HepG2 (cell line): ENCODE results near the gene EMILIN3. TPM values are rescaled to one million over a fixed set of nuclear protein-coding genes. Genes with fewer than 3 reads are reported as not detected.

ENCODE experiments used
- ARID2 ChIP-seq: sonication (generic); formaldehyde crosslinking; IDR thresholded peaks from 2 replicates; pipeline ENCODE4 v1.8.1; 2022; ENCODE audit warnings: mild to moderate bottlenecking, missing genetic modification reagents, borderline replicate concordance
- ASH2L ChIP-seq: fragments of 300-600, 200-600 bp; sonication (generic); IDR thresholded peaks from 2 replicates; pipeline ENCODE4 v1.7.0; 2017; ENCODE audit warnings: low read depth, mild to moderate bottlenecking, moderate library complexity, mixed read lengths, low read length; ENCODE audit not compliant: insufficient read length
- BCL6 ChIP-seq: IDR thresholded peaks from 2 replicates; pipeline ENCODE4 v1.6.1; 2016; ENCODE audit warnings: missing genetic modification reagents, missing compliant biosample characterization
- CEBPB ChIP-seq: IDR thresholded peaks from 2 replicates; pipeline ENCODE4 v1.6.1; 2011; ENCODE audit warnings: low read depth, low read length, improper control_type of control experiment, borderline replicate concordance
- CREB1 ChIP-seq, 2 experiments: fragments of 450-650 bp in 1 of 2; IDR thresholded peaks; 2 replicates each; pipeline ENCODE4 v1.6.1; 2016 to 2017; ENCODE audit warnings: control low read depth in 1 of 2, mild to moderate bottlenecking in 1 of 2, missing compliant biosample characterization in 1 of 2, missing genetic modification characterization in 1 of 2
- GLI4 ChIP-seq: sonication (generic); formaldehyde crosslinking; IDR thresholded peaks from 2 replicates; pipeline ENCODE4 v1.5.1; 2020; ENCODE audit warnings: missing genetic modification reagents, mild to moderate bottlenecking, moderate library complexity, borderline replicate concordance
- KDM2A ChIP-seq: sonication (generic); formaldehyde crosslinking; IDR thresholded peaks from 2 replicates; pipeline ENCODE4 v1.4.0; 2020; ENCODE audit warnings: low read depth, missing genetic modification reagents, borderline replicate concordance
- NONO ChIP-seq, 2 experiments: fragments of 450-650 bp in 1 of 2; sonication (generic) in 1 of 2; formaldehyde crosslinking in 1 of 2; IDR thresholded peaks in 1 of 2; conservative IDR thresholded peaks in 1 of 2; 2 replicates each; pipeline versions ENCODE4 v1.6.1 to v1.8.0; 2017 to 2022; ENCODE audit warnings: mild to moderate bottlenecking in 1 of 2, missing genetic modification reagents in 1 of 2, moderate library complexity in 1 of 2
- PLRG1 ChIP-seq: fragments of 450-650 bp; conservative IDR thresholded peaks from 2 replicates; pipeline ENCODE4 v1.6.1; 2016
- RFXANK ChIP-seq: IDR thresholded peaks from 2 replicates; pipeline ENCODE4 v1.6.1; 2016
- SNAPC2 ChIP-seq: sonication (generic); formaldehyde crosslinking; IDR thresholded peaks from 2 replicates; pipeline ENCODE4 v1.8.1; 2022; ENCODE audit warnings: mild to moderate bottlenecking, missing genetic modification reagents
- SPEN ChIP-seq: sonication (generic); formaldehyde crosslinking; IDR thresholded peaks from 2 replicates; pipeline ENCODE4 v1.5.1; 2020; ENCODE audit warnings: low read depth, mild to moderate bottlenecking, missing genetic modification reagents
- USF2 ChIP-seq, 2 experiments: sonication (generic) in 1 of 2; formaldehyde crosslinking in 1 of 2; IDR thresholded peaks; 2 replicates each; pipeline versions ENCODE4 v1.5.1 to v1.6.1; 2011 to 2020; ENCODE audit warnings: borderline replicate concordance in 1 of 2, low read depth in 1 of 2, low read length in 1 of 2, mild to moderate bottlenecking in 1 of 2, missing genetic modification reagents in 1 of 2, moderate library complexity in 1 of 2
- ZBTB42 ChIP-seq: sonication (generic); formaldehyde crosslinking; IDR thresholded peaks from 2 replicates; pipeline ENCODE4 v1.5.0; 2020; ENCODE audit warnings: mild to moderate bottlenecking, missing genetic modification reagents
- ZC3H4 ChIP-seq: sonication (generic); formaldehyde crosslinking; IDR thresholded peaks from 2 replicates; pipeline ENCODE4 v1.4.0; 2020; ENCODE audit warnings: missing genetic modification reagents, borderline replicate concordance
- ZFP91 ChIP-seq: sonication (generic); formaldehyde crosslinking; IDR thresholded peaks from 2 replicates; pipeline ENCODE4 v1.9.0; 2022; ENCODE audit warnings: missing genetic modification reagents, mild to moderate bottlenecking, borderline replicate concordance
- ZNF124 ChIP-seq: sonication (generic); formaldehyde crosslinking; IDR thresholded peaks from 2 replicates; pipeline ENCODE4 v1.4.0; 2020; ENCODE audit warnings: missing genetic modification reagents
- ZNF234 ChIP-seq: sonication (generic); formaldehyde crosslinking; conservative IDR thresholded peaks from 2 replicates; pipeline ENCODE4 v1.5.1; 2020; ENCODE audit warnings: mild to moderate bottlenecking, missing genetic modification reagents
- ZNF296 ChIP-seq: sonication (generic); formaldehyde crosslinking; conservative IDR thresholded peaks from 2 replicates; pipeline ENCODE4 v1.5.0; 2020; ENCODE audit warnings: mild to moderate bottlenecking, missing genetic modification reagents
- ZNF83 ChIP-seq: sonication (generic); formaldehyde crosslinking; IDR thresholded peaks from 2 replicates; pipeline ENCODE4 v1.4.0; 2020; ENCODE audit warnings: missing genetic modification reagents, mild to moderate bottlenecking, borderline replicate concordance
- ZSCAN30 ChIP-seq: sonication (generic); formaldehyde crosslinking; IDR thresholded peaks from 2 replicates; pipeline ENCODE4 v1.5.0; 2020; ENCODE audit warnings: mild to moderate bottlenecking, missing genetic modification reagents
- ZSCAN9 ChIP-seq: IDR thresholded peaks from 2 replicates; pipeline ENCODE4 v1.6.1; 2016; ENCODE audit warnings: borderline replicate concordance
- polyA plus RNA-seq, 8 experiments: library from polyadenylated mRNA; depleted of rRNA in 3 of 8; stranded (reverse) in 7 of 8; unstranded in 1 of 8; fragments of >200 nt; fragmentation: Illumina TruSeq in 4 of 8; extraction: Trizol in 4 of 8; gene quantifications; 2 replicates each; pipeline versions ENCODE4 v1.2.1 to v1.2.3, GENCODE V29; 2011 to 2016; ENCODE audit warnings: low read depth in 4 of 8, missing spikeins in 1 of 8, mixed read lengths in 1 of 8; ENCODE audit not compliant: insufficient read depth in 1 of 8
- total RNA-seq, 5 experiments: library from RNA; depleted of rRNA; stranded (reverse); fragments of >200 nt; fragmentation: Illumina TruSeq; extraction: Trizol; gene quantifications; 2 replicates each; pipeline ENCODE4 v1.2.3, GENCODE V29; 2016; ENCODE audit warnings: low read depth in 1 of 5
- TF ChIP-seq, protein P1 (sequence below): conservative IDR thresholded peaks from 2 replicates; pipeline ENCODE4 v1.6.1; 2018; ENCODE audit warnings: missing genetic modification reagents
- TF ChIP-seq, protein P2 (sequence below): sonication (generic); formaldehyde crosslinking; IDR thresholded peaks from 2 replicates; pipeline ENCODE4 v1.4.0; 2020; ENCODE audit warnings: mild to moderate bottlenecking, missing genetic modification reagents

The EMILIN3 gene
- total and polyA plus RNA-seq, 2 of the 13 experiments (the other 11 are each of a cell fraction or from before 2014, with no cell fraction given), result 0.25 to 0.29 TPM

- TF ChIP-seq PLRG1, result no peak
- peak; percentile 33; the same call in 1 of the 2 replicates for TF ChIP-seq BCL6 (CRISPR knock-in tag)
- no peak for TF ChIP-seq SNAPC2
- TF ChIP-seq, protein P1, sequence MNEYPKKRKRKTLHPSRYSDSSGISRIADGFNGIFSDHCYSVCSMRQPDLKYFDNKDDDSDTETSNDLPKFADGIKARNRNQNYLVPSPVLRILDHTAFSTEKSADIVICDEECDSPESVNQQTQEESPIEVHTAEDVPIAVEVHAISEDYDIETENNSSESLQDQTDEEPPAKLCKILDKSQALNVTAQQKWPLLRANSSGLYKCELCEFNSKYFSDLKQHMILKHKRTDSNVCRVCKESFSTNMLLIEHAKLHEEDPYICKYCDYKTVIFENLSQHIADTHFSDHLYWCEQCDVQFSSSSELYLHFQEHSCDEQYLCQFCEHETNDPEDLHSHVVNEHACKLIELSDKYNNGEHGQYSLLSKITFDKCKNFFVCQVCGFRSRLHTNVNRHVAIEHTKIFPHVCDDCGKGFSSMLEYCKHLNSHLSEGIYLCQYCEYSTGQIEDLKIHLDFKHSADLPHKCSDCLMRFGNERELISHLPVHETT (CRISPR knock-in tag), result no peak; the same call in 1 of the 2 replicates
- peak; percentile 58 for TF ChIP-seq KDM2A
- TF ChIP-seq CEBPB, result no peak
- TF ChIP-seq RFXANK (CRISPR knock-in tag), result no peak
- no peak for TF ChIP-seq NONO (IDR thresholded peaks at IDR 0.05)
- no peak; the same call in 1 of the 2 replicates for TF ChIP-seq NONO (CRISPR knock-in tag; conservative IDR thresholded peaks at IDR 0.05)
- TF ChIP-seq ZSCAN30 (CRISPR knock-in tag), result no peak; the same call in 1 of the 2 replicates
- TF ChIP-seq ZNF124 (CRISPR knock-in tag), result peak; percentile 53; the same call in 1 of the 2 replicates
- peak; percentile 85; the same call in 1 of the 2 replicates for TF ChIP-seq SPEN (CRISPR knock-in tag)
- no peak for TF ChIP-seq ZNF296 (CRISPR knock-in tag)
- TF ChIP-seq ZBTB42, result no peak
- TF ChIP-seq ZNF83, result no peak
- no peak for TF ChIP-seq GLI4 (CRISPR knock-in tag)
- TF ChIP-seq ZNF234, result no peak; the same call in 1 of the 2 replicates
- TF ChIP-seq CREB1 (IDR thresholded peaks at IDR 0.05), result peak; percentile 12; the same call in 1 of the 2 replicates
- TF ChIP-seq CREB1 (CRISPR knock-in tag; IDR thresholded peaks at IDR 0.05), result no peak
- no peak for TF ChIP-seq ZC3H4 (CRISPR knock-in tag)
- no peak; the same call in 1 of the 2 replicates for TF ChIP-seq ZSCAN9 (CRISPR knock-in tag)
- peak; percentile 77 for TF ChIP-seq ASH2L
- TF ChIP-seq, protein P2, sequence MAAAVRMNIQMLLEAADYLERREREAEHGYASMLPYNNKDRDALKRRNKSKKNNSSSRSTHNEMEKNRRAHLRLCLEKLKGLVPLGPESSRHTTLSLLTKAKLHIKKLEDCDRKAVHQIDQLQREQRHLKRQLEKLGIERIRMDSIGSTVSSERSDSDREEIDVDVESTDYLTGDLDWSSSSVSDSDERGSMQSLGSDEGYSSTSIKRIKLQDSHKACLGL (CRISPR knock-in tag), result no peak
- TF ChIP-seq ZFP91 (CRISPR knock-in tag), result peak; percentile 84; the same call in 1 of the 2 replicates
- TF ChIP-seq ARID2 (CRISPR knock-in tag), result no peak
- TF ChIP-seq USF2 (IDR thresholded peaks at IDR 0.05; ENCODE audit: low read depth, low read length), result no peak
- TF ChIP-seq USF2 (CRISPR knock-in tag; IDR thresholded peaks at IDR 0.05; ENCODE audit: borderline replicate concordance), result no peak
Observed at GRCh38 chr20:41340327-41341055, 26.1 kb downstream of the EMILIN3 start, which contains the start of gene LPIN3 (continued).
